RPMI7951 (cell line): ENCODE results near the gene NUDT16. TPM values are rescaled to one million over a fixed set of nuclear protein-coding genes. Genes with fewer than 3 reads are reported as not detected.
A peak's percentile ranks its signal among the peaks of the same experiment; 100 is the strongest.
"Not testable (repeated sequence)": the region's sequence is repeated elsewhere in the genome, so short reads cannot be mapped to it uniquely, and the experiment has no call there.

Experiments used
- DNase-seq: peaks from one replicate; pipeline ENCODE4 v3.0.0-alpha.2; 2012; ENCODE audit warnings: low read depth
- total RNA-seq: library from RNA; depleted of rRNA; stranded (reverse); fragments of >200 nt; shearing (Covaris generic); gene quantifications from 2 replicates; pipeline ENCODE4 v1.2.3, GENCODE V29; 2014; rRNA removed

The NUDT16 gene
- total RNA-seq, result 10.1 and 14.2 TPM in 2 replicates

- DNase-seq, result peak; percentile 99
These were observed at the start of gene NUDT16 for GRCh38 chr3:131381445-131382291. TSS of gene NUDT16 (plus strand) at chr3:131381774. CDS start at chr3:131381805, 31 bp downstream.

DNA sequence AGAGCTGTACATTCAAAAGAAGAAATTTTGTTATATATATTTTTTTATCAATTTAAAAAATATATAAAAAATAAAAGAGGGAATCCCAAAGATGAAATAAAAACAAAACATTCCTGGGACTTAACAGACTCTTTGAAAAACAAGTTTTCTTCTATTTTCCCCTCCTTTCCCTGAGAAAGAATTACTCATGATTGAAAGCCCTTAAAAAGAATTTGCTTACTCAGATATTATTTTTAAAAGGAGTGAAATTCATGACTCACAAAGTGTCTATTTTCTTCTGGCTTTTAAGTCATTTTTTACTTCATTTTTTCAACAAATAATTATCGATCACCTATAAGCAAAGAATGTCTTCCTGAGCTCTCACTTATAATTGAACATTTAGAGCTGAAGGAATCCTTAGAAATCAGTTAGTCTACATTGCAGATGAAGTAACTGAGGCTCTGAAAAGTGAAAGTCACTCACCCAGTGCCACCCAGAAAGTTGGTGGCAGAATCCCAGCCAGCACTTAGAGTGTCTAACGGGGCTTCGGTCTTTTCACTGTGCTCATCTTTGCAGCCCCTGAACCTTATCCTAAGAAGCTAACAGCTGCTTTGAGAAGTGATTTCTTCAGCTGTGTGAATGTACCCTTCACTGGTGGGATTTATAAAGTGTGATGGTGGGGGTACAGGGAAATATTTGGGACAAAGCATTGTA is 42.5 kb upstream of the NUDT16 start:
- no peak for DNase-seq

DNA sequence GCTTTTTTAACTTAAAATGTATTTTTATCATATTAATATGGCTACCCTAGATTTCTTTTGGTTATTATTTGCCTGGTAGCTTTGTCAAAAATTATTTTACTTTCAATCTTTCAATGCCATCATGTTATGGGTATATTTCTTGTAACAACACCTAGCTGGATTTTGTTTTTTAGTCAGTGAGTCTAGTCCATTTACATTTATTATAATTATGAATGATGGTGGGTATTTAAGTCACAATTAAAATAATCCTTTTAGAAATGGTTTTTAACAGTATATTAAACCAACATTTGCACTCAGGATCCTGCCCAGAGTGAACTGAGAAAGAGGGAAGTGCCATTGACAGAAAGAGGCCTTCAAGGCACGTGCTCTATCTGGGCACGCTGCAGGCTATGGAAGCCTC is 39.8 kb upstream of the NUDT16 start:
- DNase-seq, result no peak

GRCh38 chr3:131348911-131349310 is 32.7 kb upstream of the NUDT16 start:
- DNase-seq, result no peak

DNA sequence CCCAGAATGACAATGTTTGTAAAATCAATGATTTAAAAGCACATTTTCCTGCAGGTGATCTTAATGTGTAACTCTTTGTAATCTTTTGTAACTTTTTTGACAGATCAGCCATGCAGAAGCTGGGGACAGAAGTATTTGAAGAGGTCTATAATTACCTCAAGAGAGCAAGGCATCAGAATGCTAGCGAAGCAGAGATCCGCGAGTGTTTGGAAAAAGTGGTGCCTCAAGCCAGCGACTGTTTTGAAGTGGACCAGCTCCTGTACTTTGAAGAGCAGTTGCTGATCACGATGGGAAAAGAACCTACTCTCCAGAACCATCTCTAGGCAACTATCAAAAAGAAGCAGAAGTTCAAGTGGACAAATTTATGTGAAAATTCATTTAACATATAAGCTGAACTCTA is 32.1 kb upstream of the NUDT16 start:
- no peak for DNase-seq

- DNase-seq, result peak; percentile 95
These were observed 31.6 kb upstream of the NUDT16 start for GRCh38 chr3:131349946-131350347.

GRCh38 chr3:131350506-131350905 is 31.1 kb upstream of the NUDT16 start:
- DNase-seq, result peak; percentile 48

GRCh38 chr3:131353016-131353877 is 28.3 kb upstream of the NUDT16 start:
- DNase-seq, result no peak

DNA sequence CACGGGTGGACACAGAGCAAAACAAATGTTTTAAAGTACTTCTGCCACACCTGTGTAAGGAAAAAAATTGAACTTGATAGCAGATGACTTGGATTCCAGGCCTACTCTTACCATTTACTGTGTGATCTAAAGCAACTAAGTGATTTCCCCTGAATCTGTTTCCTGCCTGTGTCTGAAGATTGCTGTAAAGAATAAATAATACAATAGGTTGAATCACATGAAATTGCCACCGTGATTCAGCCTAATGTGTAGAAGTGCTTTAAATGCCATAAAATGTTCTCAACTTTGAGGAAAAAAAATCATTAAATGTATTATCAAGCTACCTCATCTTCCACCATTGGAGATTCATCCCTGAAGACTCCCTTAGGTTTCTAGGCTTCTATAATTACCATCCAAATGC is 27.6 kb upstream of the NUDT16 start:
- no peak for DNase-seq

- peak; percentile 85 for DNase-seq
These were observed 25.5 kb upstream of the NUDT16 start for GRCh38 chr3:131356006-131356595.

- no peak for DNase-seq
These were observed 24.3 kb upstream of the NUDT16 start for GRCh38 chr3:131357275-131357674.

DNA sequence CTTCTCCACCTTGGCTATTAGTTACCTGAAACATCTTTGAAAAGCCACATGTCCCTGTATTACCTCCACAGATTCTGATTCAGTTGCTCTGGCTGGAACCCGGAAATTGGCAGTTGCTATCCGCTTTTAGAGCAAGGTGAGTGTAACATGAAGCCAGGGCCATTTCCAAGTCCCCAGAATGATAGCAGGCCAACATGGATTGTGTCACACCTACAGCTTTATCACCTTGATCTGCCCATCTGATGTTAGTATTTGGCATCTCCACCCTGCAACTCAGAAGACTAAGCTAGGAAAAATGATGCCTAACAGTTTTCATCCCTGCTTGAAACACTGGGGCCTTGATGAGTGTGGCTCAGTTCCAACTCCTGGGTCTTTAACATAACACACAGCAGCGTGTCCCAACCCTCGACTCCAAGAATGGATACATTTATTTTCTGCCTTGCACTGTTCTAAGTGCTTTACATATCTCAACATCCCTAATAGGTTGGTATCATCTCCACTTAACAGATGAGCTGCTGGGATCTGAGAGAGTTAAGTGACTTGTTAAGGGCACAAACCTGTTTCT is 21.3 kb upstream of the NUDT16 start:
- DNase-seq, result no peak

- not testable (repeated sequence) for DNase-seq
These were observed 20.5 kb upstream of the NUDT16 start for GRCh38 chr3:131361066-131361463.

- peak; percentile 25 for DNase-seq
These were observed 19.8 kb upstream of the NUDT16 start for GRCh38 chr3:131361464-131362421.

- DNase-seq, result no peak
These were observed 18.3 kb upstream of the NUDT16 start for GRCh38 chr3:131363275-131363674.

DNA sequence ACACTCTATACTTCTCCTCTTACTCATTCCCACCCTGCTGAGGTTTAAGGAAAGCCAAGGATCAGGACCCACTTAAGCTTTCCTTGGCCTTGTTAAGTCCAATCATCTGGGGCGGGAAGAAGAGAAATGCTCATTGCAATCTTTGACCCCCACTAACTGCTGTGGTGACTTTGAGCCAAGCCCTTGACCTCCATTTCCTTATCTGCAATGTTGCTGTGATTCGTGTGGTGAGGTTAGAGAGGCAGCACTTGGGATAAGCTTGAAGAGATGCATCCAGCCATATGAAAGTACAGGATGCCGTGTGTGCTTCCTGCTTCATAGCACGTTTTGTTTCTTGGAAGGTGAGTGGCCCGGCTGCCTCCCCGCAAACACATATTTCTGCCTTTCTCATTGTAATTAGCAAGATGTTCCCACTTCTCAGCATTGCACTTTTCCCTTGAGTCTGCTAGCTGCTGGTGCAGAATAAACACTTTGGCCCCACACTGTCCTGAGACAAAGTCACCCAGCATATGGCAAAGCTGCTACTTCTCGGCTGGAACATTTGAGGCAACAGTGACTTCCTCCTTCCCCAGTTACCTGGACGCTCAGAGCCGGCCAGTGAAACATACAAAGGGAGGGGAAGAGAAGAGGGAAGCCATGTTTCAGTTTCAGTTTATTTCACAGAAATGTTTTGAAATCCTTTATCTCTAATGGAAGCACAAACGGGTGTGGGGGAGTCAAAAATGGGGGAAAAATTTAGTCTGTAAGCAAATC is 10.5 kb upstream of the NUDT16 start:
- DNase-seq, result no peak

- no peak for DNase-seq
These were observed 9.9 kb upstream of the NUDT16 start for GRCh38 chr3:131371688-131372066.

- DNase-seq, result no peak
These were observed 6.8 kb upstream of the NUDT16 start for GRCh38 chr3:131374741-131375140.

- DNase-seq, result peak; percentile 15
These were observed 641 bp upstream of the NUDT16 start for GRCh38 chr3:131380821-131381444.
